ES-I3 (cell line): ENCODE data around the gene UNC79.
A peak's percentile ranks its signal among the peaks of the same experiment; 100 is the strongest.
"Not testable (repeated sequence)": the region's sequence is repeated elsewhere in the genome, so short reads cannot be mapped to it uniquely, and the experiment has no call there.

ENCODE experiments used
- H3K36me3 ChIP-seq: 2 replicates; pipeline ENCODE4 v1.6.1; 2013; ENCODE audit warnings: mild to moderate bottlenecking, low read length, control low read depth, moderate library complexity; ENCODE audit not compliant: insufficient read depth
- H3K4me1 ChIP-seq: 2 replicates; pipeline ENCODE4 v1.6.1; 2013; ENCODE audit warnings: mild to moderate bottlenecking, control low read depth, low read length; ENCODE audit not compliant: insufficient read depth
- H3K9ac ChIP-seq: 2 replicates; pipeline ENCODE4 v1.6.1; 2013; ENCODE audit warnings: low read depth, mild to moderate bottlenecking, low read length, moderate library complexity
- H3K9me3 ChIP-seq: 2 replicates; pipeline ENCODE4 v1.6.1; 2013; ENCODE audit warnings: mild to moderate bottlenecking, low read length, moderate library complexity; ENCODE audit not compliant: control insufficient read depth, insufficient read depth

Gene UNC79

GRCh38 chr14:93430315-93431035 lies at the start of gene UNC79:
UNC79 (plus strand) TSS chr14:93430939; CDS start chr14:93431030, 91 bp downstream.
- Histone ChIP-seq H3K36me3 (no peaks in the 10 kb centered on the region), H3K9ac (peak within 1 kb of the TSS; percentile 72), H3K4me1 (no peaks in the 10 kb centered on the region), H3K9me3 (no peaks in the 10 kb centered on the region)

GRCh38 chr14:93381644-93382043 lies 49.1 kb upstream of the UNC79 start:
- Histone ChIP-seq H3K36me3 (no peaks in the 10 kb centered on the region), H3K4me1 (no peaks in the 10 kb centered on the region), H3K9ac (no peak overlapping the region), H3K9me3 (no peaks in the 10 kb centered on the region)

GRCh38 chr14:93384256-93384655 lies 46.5 kb upstream of the UNC79 start:
- H3K36me3 ChIP-seq, H3K9me3 ChIP-seq, H3K9ac ChIP-seq, H3K4me1 ChIP-seq: not testable (repeated sequence)

GRCh38 chr14:93395231-93395630 lies 35.5 kb upstream of the UNC79 start:
- H3K4me1 ChIP-seq, result no peaks in the 10 kb centered on the region
- no peaks in the 10 kb centered on the region for H3K9me3 ChIP-seq
- H3K36me3 ChIP-seq, result peaks cover 3% of the 10 kb centered on the region; the same call in 1 of the 2 replicates
- no peak overlapping the region for H3K9ac ChIP-seq

- peaks cover 3% of the 10 kb centered on the region; the same call in 1 of the 2 replicates for H3K36me3 ChIP-seq
- H3K4me1 ChIP-seq, result no peaks in the 10 kb centered on the region; the same call in 1 of the 2 replicates
- H3K9me3 ChIP-seq, result no peaks in the 10 kb centered on the region
- H3K9ac ChIP-seq, result no peak overlapping the region
Measured at GRCh38 chr14:93396456-93396855, 34.3 kb upstream of the UNC79 start.

GRCh38 chr14:93398491-93398890 lies 32.2 kb upstream of the UNC79 start:
- no peaks in the 10 kb centered on the region for H3K9me3 ChIP-seq
- peaks cover 3% of the 10 kb centered on the region; the same call in 1 of the 2 replicates for H3K36me3 ChIP-seq
- H3K9ac ChIP-seq, result no peak overlapping the region
- H3K4me1 ChIP-seq, result peaks cover 10% of the 10 kb centered on the region

GRCh38 chr14:93402951-93403350 lies 27.8 kb upstream of the UNC79 start:
- Histone ChIP-seq H3K9ac (no peak overlapping the region; the same call in 1 of the 2 replicates), H3K36me3 (peaks cover 1% of the 10 kb centered on the region; the same call in 1 of the 2 replicates), H3K9me3 (no peaks in the 10 kb centered on the region), H3K4me1 (peaks cover 16% of the 10 kb centered on the region)

GRCh38 chr14:93410021-93410420 lies 20.7 kb upstream of the UNC79 start:
- H3K9me3 ChIP-seq, result no peaks in the 10 kb centered on the region
- no peak overlapping the region for H3K9ac ChIP-seq
- H3K36me3 ChIP-seq, result no peaks in the 10 kb centered on the region
- no peaks in the 10 kb centered on the region for H3K4me1 ChIP-seq

- H3K9ac ChIP-seq, result no peak overlapping the region
- no peaks in the 10 kb centered on the region for H3K9me3 ChIP-seq
- H3K4me1 ChIP-seq, result no peaks in the 10 kb centered on the region
- H3K36me3 ChIP-seq, result no peaks in the 10 kb centered on the region
Measured at GRCh38 chr14:93410893-93411292, 19.8 kb upstream of the UNC79 start.

- H3K4me1 ChIP-seq, H3K9ac ChIP-seq, H3K36me3 ChIP-seq, H3K9me3 ChIP-seq: not testable (repeated sequence)
Measured at GRCh38 chr14:93425136-93425535, 5.6 kb upstream of the UNC79 start.

GRCh38 chr14:93426750-93427149 lies 4.0 kb upstream of the UNC79 start:
- Histone ChIP-seq H3K9me3 (no peaks in the 10 kb centered on the region), H3K9ac (no peak overlapping the region), H3K4me1 (no peaks in the 10 kb centered on the region), H3K36me3 (no peaks in the 10 kb centered on the region)

GRCh38 chr14:93431036-93431670 lies 414 bp downstream of the UNC79 start:
- Histone ChIP-seq H3K9ac (peak overlapping the region; percentile 72; the same call in 1 of the 2 replicates), H3K36me3 (no peaks in the 10 kb centered on the region), H3K4me1 (no peaks in the 10 kb centered on the region), H3K9me3 (no peaks in the 10 kb centered on the region)

- Histone ChIP-seq H3K36me3 (no peaks in the 10 kb centered on the region), H3K9me3 (no peaks in the 10 kb centered on the region), H3K4me1 (no peaks in the 10 kb centered on the region), H3K9ac (no peak overlapping the region)
Measured at GRCh38 chr14:93454224-93454623, 23.5 kb downstream of the UNC79 start.

- H3K9me3 ChIP-seq, result no peaks in the 10 kb centered on the region
- no peak overlapping the region for H3K9ac ChIP-seq
- H3K4me1 ChIP-seq, result no peaks in the 10 kb centered on the region
- no peaks in the 10 kb centered on the region for H3K36me3 ChIP-seq
Measured at GRCh38 chr14:93456356-93456755, 25.6 kb downstream of the UNC79 start.

- Histone ChIP-seq H3K9ac (no peak overlapping the region), H3K4me1 (no peaks in the 10 kb centered on the region), H3K9me3 (no peaks in the 10 kb centered on the region), H3K36me3 (no peaks in the 10 kb centered on the region)
Measured at GRCh38 chr14:93458234-93458633, 27.5 kb downstream of the UNC79 start.
